ENCODE data around the gene HRAS. TPM values are rescaled to one million over a fixed set of nuclear protein-coding genes. Genes with fewer than 3 reads are reported as not detected.
A peak's percentile ranks its signal among the peaks of the same experiment; 100 is the strongest.

Gene HRAS
- total RNA-seq, 4 donors from 2014 or later: 41.1 to 68.0 (median 53.8) TPM

- WGBS, 2 donors (ENCODE audit: low coverage in 1 of 2): no CpG with 5 or more reads among the region's 10 CpGs
- Histone ChIP-seq H3K4me3 (no peak overlapping the region), H3K4me1 (peaks cover 0 to 46% (median 22%) of the 10 kb centered on the region in 3 donors), H3K27me3 (no peaks in the 10 kb centered on the region), H3K9me3 (no peaks in the 10 kb centered on the region), H3K36me3 (peaks cover 0 to 47% of the 10 kb centered on the region in 2 donors), H3K27ac (peak overlapping the region in 3 of 4 donors; percentile 77 to 99 (median 79))
- ATAC-seq: no peak
- TF ChIP-seq POLR2A (IDR thresholded peaks at IDR 0.05): no peak
- TF ChIP-seq EP300 (IDR thresholded peaks at IDR 0.05): no peak
- TF ChIP-seq, protein P1, sequence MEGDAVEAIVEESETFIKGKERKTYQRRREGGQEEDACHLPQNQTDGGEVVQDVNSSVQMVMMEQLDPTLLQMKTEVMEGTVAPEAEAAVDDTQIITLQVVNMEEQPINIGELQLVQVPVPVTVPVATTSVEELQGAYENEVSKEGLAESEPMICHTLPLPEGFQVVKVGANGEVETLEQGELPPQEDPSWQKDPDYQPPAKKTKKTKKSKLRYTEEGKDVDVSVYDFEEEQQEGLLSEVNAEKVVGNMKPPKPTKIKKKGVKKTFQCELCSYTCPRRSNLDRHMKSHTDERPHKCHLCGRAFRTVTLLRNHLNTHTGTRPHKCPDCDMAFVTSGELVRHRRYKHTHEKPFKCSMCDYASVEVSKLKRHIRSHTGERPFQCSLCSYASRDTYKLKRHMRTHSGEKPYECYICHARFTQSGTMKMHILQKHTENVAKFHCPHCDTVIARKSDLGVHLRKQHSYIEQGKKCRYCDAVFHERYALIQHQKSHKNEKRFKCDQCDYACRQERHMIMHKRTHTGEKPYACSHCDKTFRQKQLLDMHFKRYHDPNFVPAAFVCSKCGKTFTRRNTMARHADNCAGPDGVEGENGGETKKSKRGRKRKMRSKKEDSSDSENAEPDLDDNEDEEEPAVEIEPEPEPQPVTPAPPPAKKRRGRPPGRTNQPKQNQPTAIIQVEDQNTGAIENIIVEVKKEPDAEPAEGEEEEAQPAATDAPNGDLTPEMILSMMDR (IDR thresholded peaks at IDR 0.05): no peak
- TF ChIP-seq POLR2AphosphoS5 (IDR thresholded peaks at IDR 0.05): no peak
Measured at GRCh38 chr11:502288-503178, 32.8 kb downstream of the HRAS start.

GRCh38 chr11:501683-502287 is 33.6 kb downstream of the HRAS start:
- no peaks in the 10 kb centered on the region for H3K27me3 ChIP-seq
- H3K4me1 ChIP-seq: peaks cover 0 to 44% (median 22%) of the 10 kb centered on the region in 3 donors
- no peak overlapping the region for H3K4me3 ChIP-seq
- H3K27ac ChIP-seq: peak overlapping the region in 2 of 4 donors; percentile 77 to 99
- no peak for ATAC-seq
- WGBS, 2 donors (ENCODE audit: low coverage in 1 of 2): no CpG with 5 or more reads among the region's 19 CpGs
- TF ChIP-seq, protein P1 (IDR thresholded peaks at IDR 0.05): no peak
- TF ChIP-seq POLR2A (IDR thresholded peaks at IDR 0.05) (no peak), EP300 (IDR thresholded peaks at IDR 0.05) (no peak), POLR2AphosphoS5 (IDR thresholded peaks at IDR 0.05) (no peak)
- H3K9me3 ChIP-seq: no peaks in the 10 kb centered on the region
- peaks cover 0 to 55% of the 10 kb centered on the region in 2 donors for H3K36me3 ChIP-seq

DNA sequence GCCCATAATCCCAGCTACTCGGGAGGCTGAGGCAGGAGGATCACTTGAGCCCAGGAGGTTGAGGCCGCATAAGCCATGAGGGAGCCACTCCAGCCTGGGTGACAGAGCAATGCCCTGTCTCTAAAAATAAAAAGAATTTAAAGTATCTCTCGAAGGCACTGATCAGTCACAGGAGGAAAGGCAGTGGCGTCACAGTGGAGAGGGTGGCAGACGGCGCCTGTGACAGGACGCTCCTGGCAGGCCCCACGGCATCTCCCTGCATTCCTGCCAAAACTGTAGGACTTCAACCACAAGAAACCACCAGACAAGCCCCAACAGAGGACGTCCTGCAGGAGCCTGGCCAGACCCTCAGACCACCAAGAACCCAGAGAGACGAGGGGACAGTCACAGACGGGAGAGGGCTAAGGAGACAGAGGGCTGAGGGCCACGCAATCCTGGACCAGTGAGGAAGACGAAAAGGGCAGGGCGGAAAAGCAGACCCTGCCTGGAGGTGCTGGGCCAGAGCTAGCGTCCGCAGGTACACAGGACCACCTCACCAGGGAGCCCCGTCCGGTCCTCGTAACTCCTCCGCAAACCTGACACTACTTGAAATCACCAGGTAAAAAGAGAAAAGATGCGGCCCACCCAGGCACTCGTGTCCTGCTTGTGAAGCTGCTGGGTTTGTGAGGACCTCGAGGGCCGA is 34.2 kb downstream of the HRAS start:
- no peak overlapping the region for H3K4me3 ChIP-seq
- no peak for ATAC-seq
- WGBS, 2 donors (ENCODE audit: low coverage in 1 of 2): 71 to 91% methylated on average over 6 of the region's 24 CpGs
- H3K27ac ChIP-seq: no peak overlapping the region
- no peaks in the 10 kb centered on the region for H3K27me3 ChIP-seq
- H3K4me1 ChIP-seq: peaks cover 0 to 43% (median 22%) of the 10 kb centered on the region in 3 donors
- no peak for TF ChIP-seq EP300 (IDR thresholded peaks at IDR 0.05)
- no peak for TF ChIP-seq POLR2AphosphoS5 (IDR thresholded peaks at IDR 0.05)
- TF ChIP-seq POLR2A (IDR thresholded peaks at IDR 0.05): no peak
- TF ChIP-seq, protein P1 (IDR thresholded peaks at IDR 0.05): no peak
- peaks cover 0 to 61% of the 10 kb centered on the region in 2 donors for H3K36me3 ChIP-seq
- no peaks in the 10 kb centered on the region for H3K9me3 ChIP-seq

- TF ChIP-seq POLR2A (IDR thresholded peaks at IDR 0.05) (no peak), EP300 (IDR thresholded peaks at IDR 0.05) (no peak), POLR2AphosphoS5 (IDR thresholded peaks at IDR 0.05) (no peak)
- TF ChIP-seq, protein P1 (IDR thresholded peaks at IDR 0.05): no peak
- H3K9me3 ChIP-seq: no peaks in the 10 kb centered on the region
- H3K36me3 ChIP-seq: peaks cover 0 to 78% of the 10 kb centered on the region in 2 donors
- no peak overlapping the region for H3K4me3 ChIP-seq
- ATAC-seq: no peak
- H3K27ac ChIP-seq: no peak overlapping the region
- H3K27me3 ChIP-seq: no peaks in the 10 kb centered on the region
- peaks cover 0 to 26% (median 13%) of the 10 kb centered on the region in 3 donors for H3K4me1 ChIP-seq
- WGBS, 2 donors (ENCODE audit: low coverage in 1 of 2): 94% methylated on average over 3 of the region's 24 CpGs; no CpG with 5 or more reads in 1 of the 2 donors
Measured at GRCh38 chr11:499201-500076, 35.9 kb downstream of the HRAS start.

All from gastroesophageal sphincter (tissue), 4 donors.